Esophagus squamous epithelium (tissue), 5 donors: ENCODE data around the gene CCDC102A. TPM values are rescaled to one million over a fixed set of nuclear protein-coding genes. Genes with fewer than 3 reads are reported as not detected.

Experiments
- DNase-seq: peaks from one replicate; lab custom pipeline; 2025; lab: John Stamatoyannopoulos, UW
- H3K27ac ChIP-seq, 4 donors: fragments of 200-600 bp; sonication (generic); one replicate each; pipeline ENCODE4 v1.5.1; 2016 to 2019; ENCODE audit warnings: mild to moderate bottlenecking in 1 of 4
- H3K27me3 ChIP-seq, 4 donors: fragments of 200-600 bp; sonication (generic); 1 replicate in 3 of 4; 2 replicates in 1 of 4; pipeline versions ENCODE4 v1.5.1 to v1.6.0; 2017 to 2021; ENCODE audit warnings: antibody characterized with exemption in 1 of 4
- H3K36me3 ChIP-seq, 3 donors: fragments of 200-600 bp; sonication (generic); one replicate each; pipeline ENCODE4 v1.5.1; 2016 to 2019
- H3K4me1 ChIP-seq, 3 donors: fragments of 200-600 bp; sonication (generic); one replicate each; pipeline ENCODE4 v1.5.1; 2017 to 2019
- H3K4me3 ChIP-seq, 4 donors: fragments of 200-600 bp; sonication (generic); 1 replicate in 3 of 4; 2 replicates in 1 of 4; pipeline ENCODE4 v1.5.1; 2016 to 2019; ENCODE audit warnings: mild to moderate bottlenecking in 2 of 4, moderate library complexity in 1 of 4
- H3K9me3 ChIP-seq, 3 donors: fragments of 200-600 bp; sonication (generic); one replicate each; pipeline ENCODE4 v1.5.1; 2016 to 2019
- POLR2A ChIP-seq, 4 donors: fragments of 450-650 bp; IDR thresholded peaks; one replicate each; pipeline ENCODE4 v1.6.1; 2017; ENCODE audit warnings: antibody characterized with exemption in 4 of 4, mild to moderate bottlenecking in 4 of 4, moderate library complexity in 3 of 4
- WGBS, 2 donors: methylation state at CpG; one replicate each; pipeline ENCODE4 v1.1.5; 2018; 5-methylcytosine and 5-hydroxymethylcytosine counted together
- intact Hi-C: fragments of 100-400 bp; cut with DNase I; formaldehyde crosslinking; loops from one replicate; pipeline ENCODE4 v1.15.0; 2022
- total RNA-seq, 4 donors: library from RNA; depleted of rRNA; stranded (reverse); fragments of >200 nt; gene quantifications; one replicate each; pipeline ENCODE4 v1.1.0, GENCODE V29; 2016
- TF ChIP-seq, protein P1 (sequence below), 6 experiments: fragments of 450-650 bp in 4 of 6; fragments of 200-600 bp in 2 of 6; sonication (generic) in 2 of 6; IDR thresholded peaks; one replicate each; pipeline ENCODE4 v1.5.1; 2016 to 2019; ENCODE audit warnings: antibody characterized with exemption in 6 of 6, mild to moderate bottlenecking in 4 of 6, moderate library complexity in 4 of 6
- donor health status: DM: yes; HTN: yes; CAD: no.

CCDC102A gene
- total RNA-seq, 4 donors from 2014 or later, result 3.5 to 10.9 (median 6.9) TPM

DNA sequence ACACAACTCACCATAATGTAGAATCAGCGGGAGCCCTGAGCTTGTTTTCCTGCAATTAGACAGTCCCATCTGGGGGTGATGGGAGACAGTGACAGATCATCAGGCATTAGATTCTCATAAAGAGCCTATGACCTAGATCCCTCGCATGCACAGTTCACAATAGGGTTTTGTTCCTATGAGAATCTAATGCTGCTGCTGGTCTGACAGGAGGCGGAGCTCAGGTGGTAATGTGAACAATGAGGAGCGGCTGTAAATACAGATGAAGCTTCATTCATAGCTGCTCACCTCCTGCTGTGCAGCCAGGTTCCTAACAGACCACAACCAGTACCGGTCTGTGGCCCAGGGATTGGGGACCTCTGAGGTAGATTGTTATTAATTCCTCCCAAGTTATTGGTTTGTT lies 47.1 kb downstream of the CCDC102A start:
- no peak for DNase-seq
- Histone ChIP-seq H3K36me3 (no peaks in the 10 kb centered on the region), H3K9me3 (no peaks in the 10 kb centered on the region), H3K27ac (no peak overlapping the region), H3K4me1 (peaks cover 19 to 27% (median 21%) of the 10 kb centered on the region in 3 donors), H3K27me3 (no peaks in the 10 kb centered on the region), H3K4me3 (no peak overlapping the region)
- intact Hi-C loops, result no loop called here
- TF ChIP-seq, protein P1, sequence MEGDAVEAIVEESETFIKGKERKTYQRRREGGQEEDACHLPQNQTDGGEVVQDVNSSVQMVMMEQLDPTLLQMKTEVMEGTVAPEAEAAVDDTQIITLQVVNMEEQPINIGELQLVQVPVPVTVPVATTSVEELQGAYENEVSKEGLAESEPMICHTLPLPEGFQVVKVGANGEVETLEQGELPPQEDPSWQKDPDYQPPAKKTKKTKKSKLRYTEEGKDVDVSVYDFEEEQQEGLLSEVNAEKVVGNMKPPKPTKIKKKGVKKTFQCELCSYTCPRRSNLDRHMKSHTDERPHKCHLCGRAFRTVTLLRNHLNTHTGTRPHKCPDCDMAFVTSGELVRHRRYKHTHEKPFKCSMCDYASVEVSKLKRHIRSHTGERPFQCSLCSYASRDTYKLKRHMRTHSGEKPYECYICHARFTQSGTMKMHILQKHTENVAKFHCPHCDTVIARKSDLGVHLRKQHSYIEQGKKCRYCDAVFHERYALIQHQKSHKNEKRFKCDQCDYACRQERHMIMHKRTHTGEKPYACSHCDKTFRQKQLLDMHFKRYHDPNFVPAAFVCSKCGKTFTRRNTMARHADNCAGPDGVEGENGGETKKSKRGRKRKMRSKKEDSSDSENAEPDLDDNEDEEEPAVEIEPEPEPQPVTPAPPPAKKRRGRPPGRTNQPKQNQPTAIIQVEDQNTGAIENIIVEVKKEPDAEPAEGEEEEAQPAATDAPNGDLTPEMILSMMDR (IDR thresholded peaks at IDR 0.05), result no peak
- no peak for TF ChIP-seq POLR2A (IDR thresholded peaks at IDR 0.05)
- WGBS, 2 donors, result 87 to 90% methylated on average over 4 of the region's 5 CpGs

DNA sequence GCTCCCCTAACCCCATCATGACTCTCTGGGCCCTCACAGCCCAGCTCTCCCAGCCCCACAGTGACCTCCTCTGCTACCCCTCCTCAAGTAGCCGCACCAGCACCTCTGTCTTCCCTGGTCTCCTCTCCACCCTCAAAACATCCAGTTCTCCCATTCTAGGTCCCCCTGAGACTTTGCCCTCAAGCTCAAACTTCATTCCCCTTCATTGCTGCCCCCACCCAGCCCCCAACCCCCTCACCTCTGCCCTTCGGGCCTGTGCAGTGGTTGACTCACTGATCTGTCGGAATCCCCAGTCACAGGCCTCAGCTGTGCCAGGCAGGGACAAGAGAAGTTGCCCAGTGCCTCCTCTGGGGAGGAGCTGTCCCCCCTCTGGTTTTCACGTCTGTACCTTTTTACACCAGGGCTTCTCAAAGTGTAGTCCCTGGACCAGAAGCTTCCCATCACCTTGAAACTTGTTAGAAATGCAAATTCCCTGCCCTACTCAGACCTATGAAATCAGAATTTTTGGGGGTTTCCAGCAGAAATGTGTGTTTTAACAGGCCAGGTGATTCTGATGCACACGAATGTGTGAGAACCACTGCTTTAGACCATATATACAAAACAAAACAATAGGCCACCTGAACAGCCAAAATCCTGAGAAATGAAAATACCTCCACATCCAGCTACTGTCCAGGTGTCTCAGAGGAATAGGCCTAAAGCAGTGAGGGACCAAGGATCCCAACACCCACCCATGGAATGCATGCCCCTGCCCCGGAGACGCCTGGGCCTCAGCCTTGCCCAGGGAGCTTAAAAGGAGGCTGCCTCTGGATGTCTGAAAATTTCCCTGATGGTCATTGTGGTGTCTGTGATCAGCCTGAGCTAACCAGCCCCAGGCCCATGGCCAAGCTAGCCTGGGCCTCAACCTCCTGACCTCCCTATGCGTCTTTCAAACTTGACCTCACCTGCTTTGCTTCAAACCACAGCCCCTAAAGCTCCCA lies 49.2 kb downstream of the CCDC102A start:
- Histone ChIP-seq H3K27me3 (no peaks in the 10 kb centered on the region), H3K4me1 (peaks cover 20 to 34% (median 25%) of the 10 kb centered on the region in 3 donors), H3K36me3 (no peaks in the 10 kb centered on the region), H3K9me3 (no peaks in the 10 kb centered on the region), H3K4me3 (peak overlapping the region; percentile 78 to 90 (median 82)), H3K27ac (peak overlapping the region; percentile 66 to 93 (median 86))
- intact Hi-C loops, result no loop called here
- 71 to 80% methylated on average over 8 of the region's 8 CpGs for WGBS, 2 donors
- TF ChIP-seq, protein P1 (IDR thresholded peaks at IDR 0.05), result no peak
- no peak for TF ChIP-seq POLR2A (IDR thresholded peaks at IDR 0.05)
- DNase-seq, result no peak

DNA sequence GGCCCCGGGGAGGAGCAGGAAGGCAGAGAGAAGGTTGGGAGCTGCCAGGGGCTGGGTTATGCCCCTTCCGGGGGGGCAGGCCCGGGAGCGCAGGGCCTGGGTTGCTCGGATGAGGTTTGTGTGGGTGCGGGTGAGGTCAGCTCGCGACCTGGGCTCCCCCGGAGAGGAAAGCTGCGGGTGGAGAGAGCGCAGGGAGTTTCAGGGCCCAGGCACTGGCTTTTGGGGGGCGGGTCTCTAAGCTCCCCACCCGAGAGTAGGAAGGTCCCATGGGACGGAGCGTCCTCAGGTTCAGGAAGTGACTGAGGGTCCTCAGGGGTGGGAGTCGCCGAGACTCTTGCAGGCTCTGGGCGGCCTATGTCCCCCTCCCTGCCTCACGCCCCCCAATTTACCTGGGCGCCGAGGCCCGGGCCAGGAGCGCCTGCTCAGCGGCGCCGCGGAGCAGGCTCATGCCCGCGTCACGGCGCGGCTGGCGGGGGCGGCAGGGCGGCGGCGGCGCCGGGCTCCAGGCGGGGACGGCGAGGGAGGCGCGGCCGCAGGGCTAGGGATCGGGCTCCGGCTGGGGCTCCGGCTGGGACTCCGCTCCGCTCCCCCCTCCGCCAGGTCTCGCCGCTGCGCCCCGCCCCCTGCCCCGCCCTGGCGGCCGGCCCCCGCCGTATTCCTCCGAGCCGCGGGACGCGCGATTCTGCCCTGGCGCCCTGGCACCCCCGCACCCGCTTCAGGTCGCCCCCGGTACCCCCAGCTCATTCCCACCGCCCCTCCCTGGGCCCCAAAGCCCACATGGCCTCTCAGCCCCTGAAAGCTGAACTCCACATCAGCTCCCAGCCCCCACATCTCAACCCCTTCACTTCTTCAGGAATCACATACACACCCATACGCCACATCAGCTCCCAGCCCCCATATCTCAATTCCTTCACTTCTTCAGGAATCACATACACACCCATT lies 50.2 kb downstream of the CCDC102A start, which contains the start of gene DOK4:
Gene DOK4 (minus strand): TSS at position 578 of the 942 bp plus-strand sequence. CDS start 6,986 bp downstream, outside the sequence.
- TF ChIP-seq, protein P1 (IDR thresholded peaks at IDR 0.05), result no peak
- peak in 2 of 4 donors; percentile 29 to 37 for TF ChIP-seq POLR2A (IDR thresholded peaks at IDR 0.05)
- Histone ChIP-seq H3K36me3 (no peaks in the 10 kb centered on the region), H3K4me3 (peak within 1 kb of the TSS; percentile 78 to 90 (median 82)), H3K27ac (peak within 1 kb of the TSS; percentile 81 to 93 (median 90)), H3K27me3 (no peaks in the 10 kb centered on the region), H3K9me3 (no peaks in the 10 kb centered on the region), H3K4me1 (peaks cover 20 to 34% (median 25%) of the 10 kb centered on the region in 3 donors)
- DNase-seq, result no peak
- WGBS, 2 donors, result 6% methylated on average over 7 to 11 of the region's 73 CpGs
- intact Hi-C loops, result no loop called here

DNA sequence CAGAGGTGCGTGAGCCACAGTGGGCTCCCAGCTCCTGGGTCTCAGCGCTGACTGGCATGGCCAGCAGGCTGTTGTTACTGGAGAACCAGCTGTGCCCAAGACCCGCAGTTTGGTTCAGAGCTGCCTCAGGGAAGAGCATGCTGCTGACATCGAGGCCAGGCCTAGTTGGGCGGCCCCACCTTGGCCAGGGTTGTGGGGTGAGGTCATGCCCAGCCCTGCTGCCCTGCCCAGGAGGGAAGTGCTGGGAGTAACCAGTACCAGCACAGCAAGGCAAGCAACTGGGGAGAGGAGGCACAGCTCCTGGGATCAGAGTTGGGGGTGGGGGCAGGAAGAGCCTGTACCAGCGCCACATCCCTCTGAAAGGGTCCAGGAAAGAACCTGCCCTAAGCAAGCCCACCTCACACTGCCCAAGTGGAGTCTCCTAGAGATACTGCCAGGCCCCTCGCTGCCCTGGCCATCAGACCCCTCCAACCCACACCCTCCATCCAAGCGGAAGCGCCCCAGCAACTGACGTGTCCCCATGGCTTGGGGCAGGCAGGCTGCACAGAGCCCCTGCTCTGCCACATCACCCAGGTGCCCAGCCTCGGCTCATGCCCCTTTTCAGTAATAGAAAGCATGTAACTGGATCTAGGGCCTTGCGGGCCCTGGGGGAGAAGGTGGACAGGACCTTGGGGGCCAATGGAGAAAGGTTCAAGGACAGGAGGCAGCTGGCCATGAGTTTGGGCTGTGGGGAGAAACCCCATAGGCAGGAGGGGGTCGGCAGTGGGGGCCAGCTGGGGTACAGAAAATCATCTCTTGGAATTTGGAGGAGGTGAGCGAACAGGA lies 51.1 kb downstream of the CCDC102A start:
- TF ChIP-seq, protein P1 (IDR thresholded peaks at IDR 0.05), result no peak
- TF ChIP-seq POLR2A (IDR thresholded peaks at IDR 0.05), result no peak
- H3K27me3 ChIP-seq, result no peaks in the 10 kb centered on the region
- H3K4me3 ChIP-seq, result peak overlapping the region; percentile 78 to 90 (median 82)
- H3K36me3 ChIP-seq, result no peaks in the 10 kb centered on the region
- intact Hi-C loops, result no loop called here
- H3K4me1 ChIP-seq, result peaks cover 21 to 40% (median 26%) of the 10 kb centered on the region in 3 donors
- DNase-seq, result no peak
- H3K27ac ChIP-seq, result peak overlapping the region; percentile 81 to 93 (median 90)
- H3K9me3 ChIP-seq, result no peaks in the 10 kb centered on the region
- 25 to 45% methylated on average over 6 to 8 of the region's 14 CpGs for WGBS, 2 donors
